K562 (cell line): Measurements from ENCODE around the gene HOXB7.

Source experiments
- BHLHE40 ChIP-seq: IDR thresholded peaks from 2 replicates; pipeline ENCODE4 v1.6.1; 2011; ENCODE audit warnings: low read length, improper control_type of control experiment
- CTCF ChIP-seq, 3 experiments: IDR thresholded peaks in 2 of 3; conservative IDR thresholded peaks in 1 of 3; 2 replicates each; pipeline ENCODE4 v1.5.1; 2011 to 2012; ENCODE audit warnings: low read length in 3 of 3, mild to moderate bottlenecking in 3 of 3, control low read depth in 2 of 3, improper control_type of control experiment in 1 of 3, inconsistent platforms in 1 of 3, low read depth in 1 of 3, mixed read lengths in 1 of 3, moderate library complexity in 1 of 3; ENCODE audit not compliant: insufficient read depth in 2 of 3
- EZH2 ChIP-seq: IDR thresholded peaks from 2 replicates; pipeline ENCODE4 v1.6.1; 2012; ENCODE audit warnings: low read depth, mild to moderate bottlenecking, inconsistent platforms, low read length, borderline replicate concordance
- MLLT1 ChIP-seq, 2 experiments: fragments of 450-650 bp; IDR thresholded peaks; 2 replicates each; pipeline ENCODE4 v1.6.1; 2016
- MYC ChIP-seq, 2 experiments: fragments of 250-450 bp in 1 of 2; sonication (Bioruptor Pico) in 1 of 2; IDR thresholded peaks; 2 replicates each; pipeline versions ENCODE4 v1.5.1 to v1.6.1; 2012 to 2021; ENCODE audit warnings: low read depth in 2 of 2, borderline replicate concordance in 1 of 2, improper control_type of control experiment in 1 of 2, low read length in 1 of 2, mild to moderate bottlenecking in 1 of 2, moderate library complexity in 1 of 2
- NR3C1 ChIP-seq: sonication (generic); formaldehyde crosslinking; IDR thresholded peaks from 2 replicates; pipeline ENCODE4 v1.8.1; 2022; ENCODE audit warnings: missing genetic modification reagents
- PATZ1 ChIP-seq: fragments of 250-450 bp; sonication (Bioruptor Pico); IDR thresholded peaks from 2 replicates; pipeline ENCODE4 v1.5.0; 2020; ENCODE audit warnings: mild to moderate bottlenecking, borderline replicate concordance
- RBM15 ChIP-seq: fragments of 200-400 bp; formaldehyde crosslinking; IDR thresholded peaks from 2 replicates; pipeline ENCODE4 v1.6.1; 2018; ENCODE audit warnings: mild to moderate bottlenecking, low read length, moderate library complexity; ENCODE audit not compliant: insufficient read depth
- RFX5 ChIP-seq: IDR thresholded peaks from 2 replicates; pipeline ENCODE4 v1.6.1; 2011; ENCODE audit warnings: low read depth, mild to moderate bottlenecking, improper control_type of control experiment, low read length

GRCh38 chr17:48649741-48650140 lies 38.9 kb upstream of the HOXB7 start:
- TF ChIP-seq MYC (IDR thresholded peaks at IDR 0.05; ENCODE audit: low read depth, low read length) = no peak
- no peak for TF ChIP-seq MYC (CRISPR knock-in tag; IDR thresholded peaks at IDR 0.05; ENCODE audit: borderline replicate concordance, low read depth)
- no peak for TF ChIP-seq BHLHE40
- TF ChIP-seq EZH2 = no peak
- no peak for TF ChIP-seq CTCF (IDR thresholded peaks at IDR 0.05 in 2 of 3, conservative IDR thresholded peaks at IDR 0.05 in 1 of 3; ENCODE audit: insufficient read depth in 2 of 3, low read depth in 1 of 3, low read length in 3 of 3)
- TF ChIP-seq MLLT1 (IDR thresholded peaks at IDR 0.05) = no peak
- no peak for TF ChIP-seq NR3C1
- no peak for TF ChIP-seq RBM15
- no peak for TF ChIP-seq PATZ1
- no peak for TF ChIP-seq RFX5
